Measurements from ENCODE around the gene TTYH1. TPM values are rescaled to one million over a fixed set of nuclear protein-coding genes. Genes with fewer than 3 reads are reported as not detected.

Gene TTYH1
- total and polyA plus RNA-seq, 9 of the 15 experiments (the other 6 are each of a cell fraction or from before 2014, with no cell fraction given), result 0.08 TPM; not detected in 8

GRCh38 chr19:54448774-54449700, 33.8 kb downstream of the TTYH1 start, which contains the start of gene LENG8 (continued):
- peak; percentile 56; the same call in 1 of the 2 replicates for TF ChIP-seq ZBTB17 (CRISPR knock-in tag; IDR thresholded peaks at IDR 0.05)
- TF ChIP-seq MAFK (IDR thresholded peaks at IDR 0.05; ENCODE audit: low read length), result no peak
- TF ChIP-seq GTF2A2 (tag; IDR thresholded peaks at IDR 0.05), result no peak
- TF ChIP-seq ZNF551 (CRISPR knock-in tag; IDR thresholded peaks at IDR 0.05), result no peak
- TF ChIP-seq ARHGAP35 (IDR thresholded peaks at IDR 0.05; ENCODE audit: partially characterized antibody), result no peak
- TF ChIP-seq ATF7 (IDR thresholded peaks at IDR 0.05), result peak; percentile 95
- no peak for TF ChIP-seq RCOR1 (IDR thresholded peaks at IDR 0.05; ENCODE audit: borderline replicate concordance in 1 of 2, low read depth in 2 of 2, low read length in 2 of 2)
- TF ChIP-seq TRIM25 (IDR thresholded peaks at IDR 0.05; ENCODE audit: borderline replicate concordance), result peak; percentile 76; the same call in 1 of the 2 replicates
- TF ChIP-seq TCF7L2 (IDR thresholded peaks at IDR 0.05; ENCODE audit: low read depth, low read length), result no peak
- TF ChIP-seq KLF13 (tag; IDR thresholded peaks at IDR 0.05; ENCODE audit: borderline replicate concordance, low read depth), result peak; percentile 57; the same call in 1 of the 2 replicates
- TF ChIP-seq XRCC3 (IDR thresholded peaks at IDR 0.05), result no peak
- peak; percentile 96 for TF ChIP-seq NCOA6 (IDR thresholded peaks at IDR 0.05)
- TF ChIP-seq MNT (conservative IDR thresholded peaks at IDR 0.05), result peak; percentile 81 to 83
- TF ChIP-seq TCF15 (CRISPR knock-in tag; IDR thresholded peaks at IDR 0.05), result no peak
- 0 out of 2 replicates have a peak, but pooled peaks have one; percentile 23 for TF ChIP-seq HOXB6 (CRISPR knock-in tag; IDR thresholded peaks at IDR 0.05; ENCODE audit: borderline replicate concordance)
- peak; percentile 70; the same call in 1 of the 2 replicates for TF ChIP-seq DIDO1 (tag; IDR thresholded peaks at IDR 0.05; ENCODE audit: low read depth)
- TF ChIP-seq ID3 (CRISPR knock-in tag; IDR thresholded peaks at IDR 0.05), result no peak
- no peak for TF ChIP-seq ID3 (tag; IDR thresholded peaks at IDR 0.05)
- no peak for TF ChIP-seq ZNF3 (CRISPR knock-in tag; IDR thresholded peaks at IDR 0.05)
- TF ChIP-seq HNRNPH1 (optimal IDR thresholded peaks at IDR 0.05; ENCODE audit: low read depth, low read length), result no peak
- TF ChIP-seq ZNF24 (IDR thresholded peaks at IDR 0.05), result no peak; the same call in 1 of the 2 replicates
- no peak for TF ChIP-seq IRF9 (tag; IDR thresholded peaks at IDR 0.05)
- peak; percentile 88 for TF ChIP-seq RB1 (IDR thresholded peaks at IDR 0.05; ENCODE audit: low read depth)

Data from K562 (cell line).